HEK293 (cell line): ENCODE results near the gene IMMP2L.
A peak's percentile ranks its signal among the peaks of the same experiment; 100 is the strongest.

ENCODE experiments used
- HOXA7 ChIP-seq: sonication (generic); formaldehyde crosslinking; IDR thresholded peaks from 2 replicates; pipeline ENCODE4 v1.8.1; 2022; ENCODE audit warnings: missing genetic modification reagents, borderline replicate concordance
- KLF7 ChIP-seq: fragments of 450-650 bp; formaldehyde crosslinking; IDR thresholded peaks from 2 replicates; pipeline ENCODE4 v1.5.1; 2016; ENCODE audit warnings: missing biosample characterization, missing genetic modification characterization, borderline replicate concordance
- OSR2 ChIP-seq: fragments of 450-650 bp; formaldehyde crosslinking; IDR thresholded peaks from 2 replicates; pipeline ENCODE4 v1.5.1; 2016; ENCODE audit warnings: missing biosample characterization, missing genetic modification characterization
- PRDM10 ChIP-seq: fragments of 450-650 bp; formaldehyde crosslinking; IDR thresholded peaks from 2 replicates; pipeline ENCODE4 v1.5.1; 2016; ENCODE audit warnings: missing biosample characterization, missing genetic modification characterization
- SALL2 ChIP-seq: fragments of 450-650 bp; formaldehyde crosslinking; IDR thresholded peaks from 2 replicates; pipeline ENCODE4 v1.5.0; 2017; ENCODE audit warnings: missing biosample characterization, mild to moderate bottlenecking, missing genetic modification characterization, borderline replicate concordance
- SCRT1 ChIP-seq: fragments of 450-650 bp; formaldehyde crosslinking; IDR thresholded peaks from 2 replicates; pipeline ENCODE4 v1.5.1; 2016; ENCODE audit warnings: missing biosample characterization, missing genetic modification characterization, borderline replicate concordance
- ZBTB1 ChIP-seq: fragments of 450-650 bp; formaldehyde crosslinking; IDR thresholded peaks from 2 replicates; pipeline ENCODE4 v1.5.1; 2016; ENCODE audit warnings: missing biosample characterization, missing genetic modification characterization
- ZBTB17 ChIP-seq: fragments of 450-650 bp; formaldehyde crosslinking; IDR thresholded peaks from 2 replicates; pipeline ENCODE4 v1.5.1; 2016; ENCODE audit warnings: missing biosample characterization, missing genetic modification characterization
- ZBTB21 ChIP-seq: fragments of 450-650 bp; formaldehyde crosslinking; IDR thresholded peaks from 2 replicates; pipeline ENCODE4 v1.5.1; 2017; ENCODE audit warnings: missing biosample characterization, missing genetic modification characterization
- ZBTB6 ChIP-seq: fragments of 450-650 bp; formaldehyde crosslinking; IDR thresholded peaks from 2 replicates; pipeline ENCODE4 v1.5.1; 2017; ENCODE audit warnings: missing biosample characterization, missing genetic modification characterization
- ZFP3 ChIP-seq: fragments of 450-650 bp; formaldehyde crosslinking; IDR thresholded peaks from 2 replicates; pipeline ENCODE4 v1.5.1; 2016; ENCODE audit warnings: low read depth, missing biosample characterization, missing genetic modification characterization
- ZFP37 ChIP-seq: fragments of 450-650 bp; formaldehyde crosslinking; IDR thresholded peaks from 2 replicates; pipeline ENCODE4 v1.5.1; 2016; ENCODE audit warnings: missing biosample characterization, missing genetic modification characterization
- ZNF132 ChIP-seq: fragments of 450-650 bp; formaldehyde crosslinking; IDR thresholded peaks from 2 replicates; pipeline ENCODE4 v1.5.1; 2017; ENCODE audit warnings: missing biosample characterization, missing genetic modification characterization, borderline replicate concordance
- ZNF155 ChIP-seq: fragments of 450-650 bp; formaldehyde crosslinking; IDR thresholded peaks from 2 replicates; pipeline ENCODE4 v1.5.1; 2016; ENCODE audit warnings: missing biosample characterization, missing genetic modification characterization
- ZNF169 ChIP-seq: fragments of 450-650 bp; formaldehyde crosslinking; IDR thresholded peaks from 2 replicates; pipeline ENCODE4 v1.5.1; 2016; ENCODE audit warnings: missing biosample characterization, missing genetic modification characterization
- ZNF18 ChIP-seq: fragments of 450-650 bp; formaldehyde crosslinking; IDR thresholded peaks from 2 replicates; pipeline ENCODE4 v1.5.1; 2016; ENCODE audit warnings: missing biosample characterization, missing genetic modification characterization
- ZNF184 ChIP-seq: fragments of 450-650 bp; IDR thresholded peaks from 2 replicates; pipeline ENCODE4 v1.5.1; 2018; ENCODE audit warnings: missing biosample characterization, mild to moderate bottlenecking, missing genetic modification characterization
- ZNF221 ChIP-seq: fragments of 450-650 bp; formaldehyde crosslinking; IDR thresholded peaks from 2 replicates; pipeline ENCODE4 v1.5.1; 2017; ENCODE audit warnings: missing biosample characterization, missing genetic modification characterization, borderline replicate concordance
- ZNF266 ChIP-seq: fragments of 450-650 bp; formaldehyde crosslinking; IDR thresholded peaks from 2 replicates; pipeline ENCODE4 v1.5.1; 2016; ENCODE audit warnings: missing biosample characterization, missing genetic modification characterization, low read depth
- ZNF302 ChIP-seq: fragments of 450-650 bp; formaldehyde crosslinking; IDR thresholded peaks from 2 replicates; pipeline ENCODE4 v1.5.1; 2016; ENCODE audit warnings: missing biosample characterization, missing genetic modification characterization, low read depth
- ZNF341 ChIP-seq: fragments of 450-650 bp; formaldehyde crosslinking; IDR thresholded peaks from 2 replicates; pipeline ENCODE4; 2016; ENCODE audit warnings: low read depth, missing biosample characterization, missing genetic modification characterization
- ZNF350 ChIP-seq: fragments of 450-650 bp; formaldehyde crosslinking; IDR thresholded peaks from 2 replicates; pipeline ENCODE4 v1.5.0; 2017; ENCODE audit warnings: missing biosample characterization, mild to moderate bottlenecking, missing genetic modification characterization
- ZNF416 ChIP-seq: fragments of 450-650 bp; formaldehyde crosslinking; IDR thresholded peaks from 2 replicates; pipeline ENCODE4 v1.5.1; 2016; ENCODE audit warnings: missing biosample characterization, missing genetic modification characterization
- ZNF449 ChIP-seq: fragments of 450-650 bp; formaldehyde crosslinking; IDR thresholded peaks from 2 replicates; pipeline ENCODE4 v1.5.1; 2017; ENCODE audit warnings: missing biosample characterization, mild to moderate bottlenecking, missing genetic modification characterization, moderate library complexity
- ZNF501 ChIP-seq: fragments of 450-650 bp; formaldehyde crosslinking; IDR thresholded peaks from 2 replicates; pipeline ENCODE4 v1.5.1; 2016; ENCODE audit warnings: missing biosample characterization, missing genetic modification characterization
- ZNF510 ChIP-seq: fragments of 450-650 bp; formaldehyde crosslinking; IDR thresholded peaks from 2 replicates; pipeline ENCODE4 v1.5.1; 2018; ENCODE audit warnings: mild to moderate bottlenecking, missing genetic modification characterization, missing biosample characterization; ENCODE audit not compliant: insufficient replicate concordance
- ZNF560 ChIP-seq: fragments of 450-650 bp; formaldehyde crosslinking; IDR thresholded peaks from 2 replicates; pipeline ENCODE4 v1.5.1; 2017; ENCODE audit warnings: missing biosample characterization, missing genetic modification characterization, borderline replicate concordance
- ZNF571 ChIP-seq: fragments of 450-650 bp; formaldehyde crosslinking; IDR thresholded peaks from 2 replicates; pipeline ENCODE4 v1.5.0; 2017; ENCODE audit warnings: missing biosample characterization, missing genetic modification characterization
- ZNF610 ChIP-seq: fragments of 450-650 bp; formaldehyde crosslinking; IDR thresholded peaks from 2 replicates; pipeline ENCODE4 v1.5.1; 2016; ENCODE audit warnings: missing biosample characterization, missing genetic modification characterization, borderline replicate concordance
- ZNF624 ChIP-seq: fragments of 450-650 bp; formaldehyde crosslinking; IDR thresholded peaks from 2 replicates; pipeline ENCODE4 v1.5.1; 2017; ENCODE audit warnings: missing biosample characterization, missing genetic modification characterization
- ZNF660 ChIP-seq: fragments of 450-650 bp; IDR thresholded peaks from 2 replicates; pipeline ENCODE4 v1.5.1; 2018; ENCODE audit warnings: missing biosample characterization, mild to moderate bottlenecking, missing genetic modification characterization
- ZNF664 ChIP-seq: fragments of 450-650 bp; formaldehyde crosslinking; IDR thresholded peaks from 2 replicates; pipeline ENCODE4 v1.5.1; 2016; ENCODE audit warnings: missing biosample characterization, missing genetic modification characterization
- ZNF792 ChIP-seq: fragments of 450-650 bp; formaldehyde crosslinking; IDR thresholded peaks from 2 replicates; pipeline ENCODE4 v1.5.1; 2016; ENCODE audit warnings: missing biosample characterization, missing genetic modification characterization
- ZSCAN23 ChIP-seq: fragments of 450-650 bp; formaldehyde crosslinking; IDR thresholded peaks from 2 replicates; pipeline ENCODE4 v1.5.1; 2016; ENCODE audit warnings: missing biosample characterization, missing genetic modification characterization

Gene IMMP2L

DNA sequence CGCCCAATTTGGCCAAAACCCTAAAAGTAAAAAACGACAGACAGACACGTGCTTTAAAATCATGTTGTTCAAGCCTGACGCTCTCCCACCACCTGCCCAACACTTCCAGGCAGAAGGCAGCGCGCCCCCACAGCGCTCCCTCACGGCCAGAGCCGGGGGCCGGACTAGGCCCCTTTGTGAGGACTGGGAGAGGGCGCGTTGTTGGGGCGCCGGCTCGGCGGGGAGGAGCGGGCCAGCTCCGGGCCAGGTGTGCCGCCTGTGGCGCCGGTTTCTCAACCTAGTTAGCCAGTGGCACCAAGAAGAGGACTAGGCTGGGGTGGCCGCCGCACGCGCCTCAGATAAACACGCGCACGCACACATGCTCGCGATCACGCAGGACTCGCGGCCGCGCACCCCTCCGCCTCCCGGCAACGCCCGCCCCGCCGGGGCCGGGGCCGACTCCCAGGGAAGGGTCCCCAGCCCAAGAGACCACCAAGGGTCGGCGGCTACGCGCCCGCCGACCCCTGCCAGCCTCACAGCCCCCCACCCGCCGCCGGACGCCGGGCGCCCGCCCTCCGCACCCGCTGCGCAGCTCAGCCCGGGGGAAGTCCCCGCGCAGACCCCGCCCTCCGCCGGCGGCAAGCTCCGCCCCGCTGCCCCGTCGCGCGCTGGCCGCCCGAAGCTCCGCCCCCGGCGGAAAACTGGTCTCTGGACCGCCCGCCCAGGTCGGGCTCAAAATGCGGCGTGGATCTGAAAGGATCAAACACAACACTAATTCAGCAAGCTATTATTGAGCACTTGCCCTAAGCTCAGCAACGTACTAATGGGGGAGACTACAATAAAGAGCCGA is at the start of gene IMMP2L (continued):
- TF ChIP-seq PRDM10 (tag by site-specific recombination) (no peak), ZNF184 (tag by site-specific recombination) (0 out of 2 replicates have a peak, but pooled peaks have one; percentile 11), ZNF571 (no peak), OSR2 (tag by site-specific recombination) (no peak), ZFP3 (no peak), ZNF341 (tag by site-specific recombination) (peak; percentile 68), ZNF501 (tag by site-specific recombination) (no peak), ZNF560 (tag by site-specific recombination) (no peak), ZNF416 (tag by site-specific recombination) (no peak), SCRT1 (tag by site-specific recombination) (no peak), ZFP37 (tag by site-specific recombination) (no peak), ZNF18 (no peak), ZNF169 (tag by site-specific recombination) (no peak), KLF7 (tag by site-specific recombination) (no peak), ZBTB6 (tag by site-specific recombination) (peak; percentile 14; the same call in 1 of the 2 replicates), ZNF610 (peak; percentile 59), ZNF449 (tag by site-specific recombination) (no peak), ZNF664 (tag by site-specific recombination) (no peak), ZSCAN23 (tag by site-specific recombination) (no peak), ZBTB21 (no peak), ZBTB1 (no peak), ZNF302 (tag by site-specific recombination) (no peak), HOXA7 (CRISPR knock-in tag) (no peak), ZNF510 (tag by site-specific recombination) (no peak), ZNF660 (tag by site-specific recombination) (0 out of 2 replicates have a peak, but pooled peaks have one; percentile 18), ZBTB17 (tag by site-specific recombination) (no peak), ZNF624 (no peak), SALL2 (tag by site-specific recombination) (no peak), ZNF155 (tag by site-specific recombination) (no peak), ZNF350 (tag by site-specific recombination) (no peak), ZNF132 (tag by site-specific recombination) (no peak), ZNF266 (tag by site-specific recombination) (no peak), ZNF221 (tag by site-specific recombination) (no peak), ZNF792 (tag by site-specific recombination) (no peak)
